OCI-LY7 (cell line): Measurements from ENCODE around the gene RAB11B. TPM values are rescaled to one million over a fixed set of nuclear protein-coding genes. Genes with fewer than 3 reads are reported as not detected.

ENCODE experiments used
- BruUV-seq: library from RNA; stranded (reverse); fragments of 400-500 nt; replicated peaks from 2 replicates; lab custom pipeline; 2021; lab: Mats Ljungman, UMichigan
- CTCF ChIA-PET: fragments of 300-600 bp; sonication (Branson Sonifier 250); formaldehyde crosslinking; loops from one replicate; lab custom pipeline; 2022; ENCODE audit warnings: antibody characterized with exemption; ENCODE audit not compliant: unreplicated experiment; lab: Charles Lee
- POLR2A ChIA-PET: fragments of 300-600 bp; sonication (Branson Sonifier 250); formaldehyde crosslinking; loops from one replicate; lab custom pipeline; 2022; ENCODE audit warnings: antibody characterized with exemption; lab: Charles Lee
- DNase-seq: peaks from one replicate; pipeline ENCODE4 v3.0.0-alpha.2; 2015; ENCODE audit warnings: low spot score
- H2AFZ ChIP-seq: fragments of 200-600 bp; sonication (generic), shearing (Covaris generic); 2 replicates; pipeline ENCODE4 v1.6.1; 2014; ENCODE audit warnings: mild to moderate bottlenecking, antibody characterized with exemption, low read length, moderate library complexity
- H3K27ac ChIP-seq: fragments of 200-600 bp; sonication (generic); 2 replicates; pipeline ENCODE4 v1.5.1; 2014; ENCODE audit warnings: mixed run types, low read depth, mild to moderate bottlenecking, moderate library complexity, low read length, inconsistent platforms; ENCODE audit not compliant: poor library complexity, severe bottlenecking
- H3K36me3 ChIP-seq: fragments of 200-600 bp; sonication (generic); 2 replicates; pipeline ENCODE4 v1.6.1; 2014; ENCODE audit warnings: mild to moderate bottlenecking, antibody characterized with exemption, low read length, moderate library complexity, mixed read lengths; ENCODE audit not compliant: insufficient read depth
- H3K4me1 ChIP-seq: fragments of 200-600 bp; sonication (generic); 2 replicates; pipeline ENCODE4 v1.5.1; 2014; ENCODE audit warnings: mild to moderate bottlenecking, low read length; ENCODE audit not compliant: insufficient read depth, poor library complexity, severe bottlenecking
- H3K4me2 ChIP-seq: fragments of 200-600 bp; sonication (generic); 2 replicates; pipeline ENCODE4 v1.6.1; 2014; ENCODE audit warnings: mild to moderate bottlenecking, low read length
- H3K4me3 ChIP-seq: fragments of 200-600 bp; sonication (generic); 2 replicates; pipeline ENCODE4 v1.5.1; 2014; ENCODE audit warnings: mild to moderate bottlenecking, low read depth, low read length; ENCODE audit not compliant: poor library complexity, severe bottlenecking
- H3K79me2 ChIP-seq: fragments of 200-600 bp; sonication (generic); 2 replicates; pipeline ENCODE4 v1.6.1; 2016; ENCODE audit warnings: low read depth, mild to moderate bottlenecking, low read length, moderate library complexity, mixed read lengths; ENCODE audit not compliant: insufficient read depth
- H3K9me2 ChIP-seq: fragments of 200-600 bp; sonication (generic); 2 replicates; pipeline ENCODE4 v1.6.1; 2016; ENCODE audit warnings: mild to moderate bottlenecking, low read length, mixed read lengths; ENCODE audit not compliant: insufficient read depth
- H3K9me3 ChIP-seq: fragments of 200-600 bp; sonication (generic); 2 replicates; pipeline ENCODE4 v1.6.1; 2014; ENCODE audit warnings: mild to moderate bottlenecking, mixed run types, low read length, mixed read lengths
- H4K20me1 ChIP-seq: fragments of 200-600 bp; sonication (generic); 2 replicates; pipeline ENCODE4 v1.6.1; 2014; ENCODE audit warnings: mild to moderate bottlenecking, antibody characterized with exemption, low read length, moderate library complexity, mixed read lengths; ENCODE audit not compliant: insufficient read depth
- CTCF ChIP-seq: fragments of 200-600 bp; sonication (generic); conservative IDR thresholded peaks from 2 replicates; pipeline ENCODE4 v1.5.1; 2014; ENCODE audit warnings: mild to moderate bottlenecking, antibody characterized with exemption, low read length, moderate library complexity, mixed read lengths
- EZH2phosphoT487 ChIP-seq: fragments of 200-600 bp; sonication (generic); IDR thresholded peaks from 2 replicates; pipeline ENCODE4 v1.6.1; 2018; ENCODE audit warnings: low read depth, borderline replicate concordance, mild to moderate bottlenecking, mixed run types, antibody characterized with exemption, low read length, moderate library complexity, mixed read lengths
- intact Hi-C: fragments of 100-400 bp; cut with micrococcal nuclease; formaldehyde crosslinking; loops from one replicate; pipeline ENCODE4 v1.10.0; 2022; ENCODE audit not compliant: unreplicated experiment
- total RNA-seq, 2 experiments: library from RNA; depleted of rRNA in 1 of 2; stranded (reverse); fragments of >200 nt in 1 of 2; shearing (Covaris generic) in 1 of 2; gene quantifications; 2 replicates each; pipeline ENCODE4 v1.2.3, GENCODE V29; 2014 to 2022

Gene RAB11B
- total RNA-seq, 2 experiments from 2014 or later: 24.5 to 84.9 TPM

GRCh38 chr19:8413629-8413995, 23.5 kb downstream of the RAB11B start:
- Histone ChIP-seq H3K9me3 (no peaks in the 10 kb centered on the region), H3K4me1 (peaks cover 6% of the 10 kb centered on the region), H2AFZ (peak overlapping the region; percentile 95), H3K9me2 (no peaks in the 10 kb centered on the region), H3K79me2 (no peaks in the 10 kb centered on the region), H3K4me3 (peak overlapping the region; percentile 86), H3K4me2 (peak overlapping the region; percentile 99), H4K20me1 (no peaks in the 10 kb centered on the region), H3K27ac (no peak overlapping the region), H3K36me3 (no peaks in the 10 kb centered on the region)
- peak; percentile 13 for DNase-seq
- CTCF ChIA-PET: interaction anchor here (0.8 to 1.7 kb wide), 4 partner anchors 22 to 100 kb away, joined by 3 to 8 read pairs (median 6); partner anchors contain the start of gene ZNF414
- no TSS peak for BruUV-seq
- POLR2A ChIA-PET: interaction anchor here (0.6 to 2.0 kb wide), 12 partner anchors 12 to 948 kb away, joined by 3 to 16 read pairs (median 4); partner anchors contain the start of genes HNRNPM and RAB11B
- TF ChIP-seq EZH2phosphoT487: no peak
- no peak for TF ChIP-seq CTCF
- intact Hi-C loops: loop anchor here (1.0 to 2.0 kb wide), 3 partner anchors 31 to 165 kb away; partner anchors contain the start of gene HNRNPM

GRCh38 chr19:8416796-8417195, 26.6 kb downstream of the RAB11B start:
- Histone ChIP-seq H3K9me2 (no peaks in the 10 kb centered on the region), H3K4me2 (no peak overlapping the region), H3K9me3 (no peaks in the 10 kb centered on the region), H3K36me3 (no peaks in the 10 kb centered on the region), H3K79me2 (no peaks in the 10 kb centered on the region), H3K4me1 (peaks cover 6% of the 10 kb centered on the region), H4K20me1 (no peaks in the 10 kb centered on the region), H2AFZ (no peak overlapping the region), H3K27ac (no peak overlapping the region), H3K4me3 (no peak overlapping the region)
- intact Hi-C loops: no loop called here
- DNase-seq: no peak
- ChIA-PET CTCF (no interaction called here), POLR2A (interaction anchor here (0.6 to 0.7 kb wide), 3 partner anchors 12 to 1823 kb away, joined by 3 read pairs; no protein-coding TSS in a partner anchor)
- no TSS peak for BruUV-seq
- TF ChIP-seq EZH2phosphoT487 (no peak), CTCF (no peak)
